GM12864 (cell line): Measurements from ENCODE around the gene ATG2A.

Experiments used
- DNase-seq: peaks from one replicate; pipeline ENCODE4 v3.0.0-alpha.2; 2011; ENCODE audit warnings: low read depth
- H3K4me3 ChIP-seq: 2 replicates; pipeline ENCODE4 v1.5.1; 2011; ENCODE audit warnings: mild to moderate bottlenecking, low read depth, low read length, control low read depth
- TF ChIP-seq, protein P1 (sequence below): IDR thresholded peaks from 2 replicates; pipeline ENCODE4 v1.5.1; 2011; ENCODE audit warnings: low read depth, mild to moderate bottlenecking, moderate library complexity, low read length, control low read depth, inconsistent platforms; ENCODE audit errors: missing control alignments

ATG2A gene

DNA sequence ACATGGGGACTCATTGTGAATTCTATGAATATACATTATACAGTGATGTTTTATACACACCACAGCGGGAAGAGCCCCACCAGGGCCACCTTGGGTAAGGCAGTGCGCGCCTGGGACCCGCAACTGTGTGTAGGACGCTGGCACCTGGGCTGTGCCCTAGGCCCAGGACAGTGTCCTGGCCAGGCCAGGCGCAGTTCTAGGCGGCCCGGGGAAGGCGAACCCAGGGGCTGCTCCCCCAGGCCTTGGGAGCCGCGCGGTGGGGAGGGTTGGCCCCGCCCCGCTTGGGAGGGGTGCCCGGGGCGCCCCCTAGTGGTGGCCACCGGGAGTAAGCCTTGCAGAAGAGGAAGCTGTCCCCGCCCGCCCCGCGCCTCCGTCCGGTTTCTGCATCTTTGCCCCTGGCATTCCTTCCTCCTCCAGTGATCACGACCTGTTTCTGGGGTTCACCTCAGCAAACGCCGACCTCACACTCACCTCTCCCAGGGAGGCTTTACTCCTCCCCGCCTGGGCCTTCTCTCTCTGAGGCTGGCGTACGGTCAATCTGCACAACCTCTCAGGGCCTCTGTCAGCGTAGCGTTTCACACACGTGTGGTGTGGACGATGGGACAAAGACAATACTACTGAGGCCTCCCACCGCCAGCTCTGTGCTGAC, 29.1 kb downstream of the ATG2A start:
- no peak for DNase-seq

GRCh38 chr11:64887234-64887756, 29.7 kb downstream of the ATG2A start:
- TF ChIP-seq, protein P1, sequence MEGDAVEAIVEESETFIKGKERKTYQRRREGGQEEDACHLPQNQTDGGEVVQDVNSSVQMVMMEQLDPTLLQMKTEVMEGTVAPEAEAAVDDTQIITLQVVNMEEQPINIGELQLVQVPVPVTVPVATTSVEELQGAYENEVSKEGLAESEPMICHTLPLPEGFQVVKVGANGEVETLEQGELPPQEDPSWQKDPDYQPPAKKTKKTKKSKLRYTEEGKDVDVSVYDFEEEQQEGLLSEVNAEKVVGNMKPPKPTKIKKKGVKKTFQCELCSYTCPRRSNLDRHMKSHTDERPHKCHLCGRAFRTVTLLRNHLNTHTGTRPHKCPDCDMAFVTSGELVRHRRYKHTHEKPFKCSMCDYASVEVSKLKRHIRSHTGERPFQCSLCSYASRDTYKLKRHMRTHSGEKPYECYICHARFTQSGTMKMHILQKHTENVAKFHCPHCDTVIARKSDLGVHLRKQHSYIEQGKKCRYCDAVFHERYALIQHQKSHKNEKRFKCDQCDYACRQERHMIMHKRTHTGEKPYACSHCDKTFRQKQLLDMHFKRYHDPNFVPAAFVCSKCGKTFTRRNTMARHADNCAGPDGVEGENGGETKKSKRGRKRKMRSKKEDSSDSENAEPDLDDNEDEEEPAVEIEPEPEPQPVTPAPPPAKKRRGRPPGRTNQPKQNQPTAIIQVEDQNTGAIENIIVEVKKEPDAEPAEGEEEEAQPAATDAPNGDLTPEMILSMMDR: no peak
- H3K4me3 ChIP-seq: no peak overlapping the region
- no peak for DNase-seq

More for the DNA sequence above, 29.1 kb downstream of the ATG2A start:
- TF ChIP-seq, protein P1: peak; percentile 94
- peak overlapping the region; percentile 13 for H3K4me3 ChIP-seq

DNA sequence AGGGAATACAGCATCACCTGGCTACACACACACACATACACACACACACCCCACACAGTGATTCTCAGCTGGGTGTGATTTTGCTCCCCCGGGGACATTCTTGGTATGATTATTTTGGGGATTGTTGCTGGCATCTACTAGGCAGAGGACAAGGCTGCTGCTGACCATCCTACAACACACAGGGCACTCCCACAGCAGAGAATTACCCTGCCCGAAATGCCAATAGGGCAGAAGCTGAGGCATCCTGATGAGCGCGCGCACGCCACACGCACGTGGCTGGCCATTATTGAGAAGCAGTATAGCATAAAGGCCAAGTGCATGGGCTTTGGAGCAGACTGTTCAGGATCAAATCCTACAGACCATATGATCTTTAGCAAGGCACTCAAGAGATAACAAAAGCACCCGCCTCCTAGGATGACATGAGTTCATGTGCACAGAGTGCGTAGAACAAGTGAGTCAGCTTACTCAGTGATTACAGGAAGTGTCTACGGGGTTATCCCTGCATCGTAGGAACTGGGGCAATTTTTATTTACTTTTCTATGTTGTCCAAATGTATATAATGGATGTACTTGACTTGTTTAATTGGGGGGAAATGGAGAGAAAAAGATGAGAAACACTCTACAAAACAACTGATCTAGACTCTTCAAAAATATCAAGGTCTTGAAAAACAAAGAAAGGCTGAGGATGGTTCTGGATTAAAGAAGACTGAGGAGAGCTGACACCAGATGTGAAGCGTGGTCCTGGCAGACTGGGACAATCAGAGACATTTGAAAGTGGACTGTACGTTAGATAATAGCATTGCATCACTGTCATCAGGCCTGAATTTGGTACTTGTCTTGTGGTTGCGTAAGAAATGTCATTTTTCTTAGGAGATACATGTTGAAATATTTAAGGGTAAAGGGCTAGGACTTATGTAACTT, 31.4 kb downstream of the ATG2A start:
- TF ChIP-seq, protein P1: no peak
- no peak overlapping the region for H3K4me3 ChIP-seq
- no peak for DNase-seq

- no peak for DNase-seq
- TF ChIP-seq, protein P1: no peak
- no peak overlapping the region for H3K4me3 ChIP-seq
Measured at GRCh38 chr11:64884019-64884418, 33.0 kb downstream of the ATG2A start.

GRCh38 chr11:64883575-64883974, 33.4 kb downstream of the ATG2A start:
- H3K4me3 ChIP-seq: no peak overlapping the region
- no peak for DNase-seq
- TF ChIP-seq, protein P1: no peak

DNA sequence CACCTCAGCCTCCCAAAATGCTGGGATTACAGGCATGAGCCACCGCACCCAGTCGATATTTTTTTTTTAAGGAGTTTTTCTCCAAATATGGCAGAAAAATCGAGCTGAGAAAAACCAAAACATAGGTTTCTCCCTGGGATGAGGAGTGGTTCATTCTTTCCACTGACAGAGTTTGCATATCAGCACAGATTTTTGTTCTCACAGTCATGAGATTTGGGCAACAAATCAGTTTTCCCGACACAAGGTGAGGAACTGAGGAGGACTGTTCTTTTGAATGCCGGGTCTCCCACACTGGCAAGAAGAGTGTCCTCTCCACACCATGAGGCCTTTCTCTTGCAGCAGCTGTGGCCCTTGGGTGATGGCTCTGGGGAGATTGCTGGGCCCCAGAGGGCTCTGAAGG, 34.8 kb downstream of the ATG2A start:
- DNase-seq: no peak
- TF ChIP-seq, protein P1: no peak
- no peak overlapping the region for H3K4me3 ChIP-seq
